Nephron progenitor cell (in vitro differentiated cells): ENCODE measurements around the gene RNASE9.
A peak's percentile ranks its signal among the peaks of the same experiment; 100 is the strongest.
"Not testable (repeated sequence)": the region's sequence is repeated elsewhere in the genome, so short reads cannot be mapped to it uniquely, and the experiment has no call there.

ENCODE experiments used
- DNase-seq: peaks from one replicate; pipeline ENCODE4 v3.0.0; 2021
- H3K27ac Mint-ChIP-seq: 2 replicates; pipeline ENCODE4 v1.8.0; 2021; ENCODE audit warnings: mild to moderate bottlenecking, moderate library complexity, mixed read lengths
- H3K27me3 Mint-ChIP-seq: 2 replicates; pipeline ENCODE4 v1.8.0; 2021; ENCODE audit warnings: mild to moderate bottlenecking, low read depth, mixed read lengths; ENCODE audit not compliant: poor library complexity
- H3K36me3 Mint-ChIP-seq: 2 replicates; pipeline ENCODE4 v1.8.0; 2021; ENCODE audit warnings: low read depth, mixed read lengths
- H3K4me1 Mint-ChIP-seq: 2 replicates; pipeline ENCODE4 v1.8.0; 2021; ENCODE audit warnings: mixed read lengths
- H3K4me3 Mint-ChIP-seq: 2 replicates; pipeline ENCODE4 v1.8.0; 2021; ENCODE audit warnings: mild to moderate bottlenecking, moderate library complexity, mixed read lengths
- H3K9me3 Mint-ChIP-seq: 2 replicates; pipeline ENCODE4 v1.8.0; 2021; ENCODE audit warnings: mild to moderate bottlenecking, moderate library complexity, mixed read lengths
- CTCF ChIP-seq: fragments of 200-600 bp; sonication (generic); IDR thresholded peaks from 2 replicates; pipeline ENCODE4 v1.5.0; 2021; ENCODE audit warnings: antibody characterized with exemption

Gene RNASE9

GRCh38 chr14:20606902-20607242 is 46.0 kb upstream of the RNASE9 start:
- no peaks in the 10 kb centered on the region for H3K36me3 Mint-ChIP-seq
- H3K4me1 Mint-ChIP-seq = no peaks in the 10 kb centered on the region
- no peak overlapping the region for H3K4me3 Mint-ChIP-seq
- H3K27ac Mint-ChIP-seq = no peak overlapping the region
- no peaks in the 10 kb centered on the region for H3K9me3 Mint-ChIP-seq
- DNase-seq = no peak
- TF ChIP-seq CTCF = no peak
- H3K27me3 Mint-ChIP-seq = peaks cover 9% of the 10 kb centered on the region

- Mint-ChIP-seq H3K9me3 (no peaks in the 10 kb centered on the region), H3K27me3 (peaks cover 9% of the 10 kb centered on the region), H3K36me3 (no peaks in the 10 kb centered on the region), H3K4me1 (no peaks in the 10 kb centered on the region), H3K27ac (no peak overlapping the region), H3K4me3 (no peak overlapping the region)
- peak; percentile 54 for TF ChIP-seq CTCF
- peak; percentile 28 for DNase-seq
These were observed 45.5 kb upstream of the RNASE9 start for GRCh38 chr14:20606190-20606901.

- DNase-seq = no peak
- Mint-ChIP-seq H3K4me1 (no peaks in the 10 kb centered on the region), H3K4me3 (no peak overlapping the region), H3K27ac (no peak overlapping the region), H3K27me3 (peaks cover 9% of the 10 kb centered on the region), H3K36me3 (no peaks in the 10 kb centered on the region), H3K9me3 (no peaks in the 10 kb centered on the region)
- no peak for TF ChIP-seq CTCF
These were observed 43.2 kb upstream of the RNASE9 start for GRCh38 chr14:20603813-20604690.

GRCh38 chr14:20602583-20602982 is 41.7 kb upstream of the RNASE9 start:
- H3K9me3 Mint-ChIP-seq = no peaks in the 10 kb centered on the region
- no peak overlapping the region for H3K27ac Mint-ChIP-seq
- no peak for DNase-seq
- no peaks in the 10 kb centered on the region for H3K36me3 Mint-ChIP-seq
- no peak overlapping the region for H3K4me3 Mint-ChIP-seq
- H3K27me3 Mint-ChIP-seq = peaks cover 9% of the 10 kb centered on the region
- no peak for TF ChIP-seq CTCF
- H3K4me1 Mint-ChIP-seq = no peaks in the 10 kb centered on the region

- no peaks in the 10 kb centered on the region for H3K4me1 Mint-ChIP-seq
- peaks cover 4% of the 10 kb centered on the region for H3K27me3 Mint-ChIP-seq
- DNase-seq = no peak
- no peaks in the 10 kb centered on the region for H3K36me3 Mint-ChIP-seq
- no peak overlapping the region for H3K4me3 Mint-ChIP-seq
- TF ChIP-seq CTCF = no peak
- H3K9me3 Mint-ChIP-seq = no peaks in the 10 kb centered on the region
- no peak overlapping the region for H3K27ac Mint-ChIP-seq
These were observed 40.7 kb upstream of the RNASE9 start for GRCh38 chr14:20601522-20601921.

- Mint-ChIP-seq H3K27me3 (no peaks in the 10 kb centered on the region), H3K27ac (no peak overlapping the region), H3K4me3 (no peak overlapping the region), H3K9me3 (no peaks in the 10 kb centered on the region), H3K36me3 (no peaks in the 10 kb centered on the region), H3K4me1 (no peaks in the 10 kb centered on the region)
- TF ChIP-seq CTCF = no peak
- no peak for DNase-seq
These were observed 36.3 kb upstream of the RNASE9 start for GRCh38 chr14:20597108-20597507.

- H3K27ac Mint-ChIP-seq, H3K9me3 Mint-ChIP-seq, H3K36me3 Mint-ChIP-seq, DNase-seq, H3K4me1 Mint-ChIP-seq, H3K4me3 Mint-ChIP-seq, H3K27me3 Mint-ChIP-seq: not testable (repeated sequence)
These were observed 34.9 kb upstream of the RNASE9 start for GRCh38 chr14:20595726-20596125.
